HG03060 (cell line): ENCODE data around the gene DNAH3.
"Not testable (repeated sequence)": the region's sequence is repeated elsewhere in the genome, so short reads cannot be mapped to it uniquely, and the experiment has no call there.

Experiments
- ATAC-seq: cut with Tn5 transposase; IDR thresholded peaks from one replicate; pipeline ENCODE4 v1.9.1; 2021; ENCODE audit warnings: low read depth, moderate number of reproducible peaks; ENCODE audit not compliant: unreplicated experiment

The DNAH3 gene

GRCh38 chr16:21134053-21134452 lies 16.6 kb downstream of the DNAH3 start:
- ATAC-seq: no peak

GRCh38 chr16:21130811-21131210 lies 19.8 kb downstream of the DNAH3 start:
- no peak for ATAC-seq

DNA sequence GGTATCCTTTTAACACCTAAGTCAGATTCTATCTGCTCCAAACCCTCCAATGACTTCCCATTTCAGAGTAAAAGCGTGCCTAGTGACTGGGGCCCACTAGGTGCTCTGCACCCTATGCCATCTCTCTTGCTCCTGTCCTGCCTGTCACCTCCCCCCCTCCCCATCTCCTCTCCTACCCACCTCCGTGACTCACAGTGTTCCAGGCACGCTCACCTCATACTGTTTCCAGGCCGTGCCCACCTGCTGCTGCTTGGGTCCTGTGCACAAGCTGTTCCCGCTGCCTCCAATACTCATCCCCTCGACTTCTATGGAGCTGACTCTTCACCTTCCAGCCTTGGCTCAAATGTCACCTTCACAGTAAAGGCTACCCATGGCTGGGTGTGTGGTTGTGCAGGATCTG lies 21.7 kb downstream of the DNAH3 start:
- no peak for ATAC-seq

DNA sequence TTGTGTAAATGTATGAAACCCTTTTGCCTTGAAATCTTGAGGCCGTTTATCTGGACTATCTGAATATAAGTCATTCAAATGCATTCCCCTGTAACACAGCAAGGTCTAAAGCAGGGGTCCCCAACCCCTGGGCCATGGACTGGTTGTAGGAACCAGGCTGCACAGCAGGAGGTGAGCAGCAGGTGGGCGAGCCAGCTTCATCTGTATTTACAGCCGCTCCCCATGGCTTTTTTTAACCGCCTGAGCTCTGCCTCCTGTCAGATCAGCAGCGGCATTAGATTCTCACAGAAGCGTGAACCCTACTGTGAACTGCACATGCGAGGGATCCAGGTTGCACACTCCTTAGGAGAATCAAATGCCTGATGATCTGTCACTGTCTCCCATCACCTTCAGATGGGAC lies 24.1 kb downstream of the DNAH3 start:
- no peak for ATAC-seq

DNA sequence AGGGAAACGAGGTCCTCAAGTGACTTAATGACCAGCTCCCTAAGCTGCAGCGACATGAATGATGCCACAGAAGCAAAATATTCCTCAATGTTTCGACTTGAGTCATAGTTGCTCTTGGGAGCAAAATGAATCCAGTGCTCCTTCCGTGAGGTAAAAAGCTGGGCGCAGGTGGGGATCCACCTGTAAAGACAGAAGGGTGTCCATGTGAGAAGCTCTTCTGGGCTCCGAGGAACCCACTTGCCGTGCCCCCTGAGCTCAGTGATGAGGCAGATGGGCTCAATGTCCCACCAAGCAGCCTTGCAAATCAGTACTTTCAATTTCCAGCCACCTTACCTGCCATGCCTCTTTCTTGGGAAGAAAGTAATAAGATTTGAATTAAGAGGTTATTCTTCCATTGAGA lies 25.5 kb downstream of the DNAH3 start:
- ATAC-seq: no peak

GRCh38 chr16:21120976-21121520 lies 29.6 kb downstream of the DNAH3 start:
- ATAC-seq: no peak

DNA sequence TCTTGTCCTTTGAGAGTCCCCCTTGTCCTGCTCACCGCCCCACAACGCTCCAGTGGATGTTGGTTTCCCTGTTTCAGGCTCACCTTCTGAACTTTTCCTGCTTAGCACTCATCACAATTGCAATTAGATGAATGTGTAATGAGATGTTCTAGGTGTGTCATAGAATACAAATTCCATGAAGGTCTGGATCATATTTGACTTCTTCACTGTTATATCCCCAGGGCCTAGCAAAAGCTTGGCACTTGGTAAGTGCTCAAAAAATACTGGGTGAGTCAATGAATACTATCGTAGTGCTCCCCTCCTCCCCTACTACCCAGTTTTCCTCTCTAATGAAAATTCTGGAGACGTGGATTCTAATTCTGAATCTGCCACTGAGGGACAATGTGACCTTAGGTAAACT lies 33.1 kb downstream of the DNAH3 start:
- ATAC-seq: no peak

DNA sequence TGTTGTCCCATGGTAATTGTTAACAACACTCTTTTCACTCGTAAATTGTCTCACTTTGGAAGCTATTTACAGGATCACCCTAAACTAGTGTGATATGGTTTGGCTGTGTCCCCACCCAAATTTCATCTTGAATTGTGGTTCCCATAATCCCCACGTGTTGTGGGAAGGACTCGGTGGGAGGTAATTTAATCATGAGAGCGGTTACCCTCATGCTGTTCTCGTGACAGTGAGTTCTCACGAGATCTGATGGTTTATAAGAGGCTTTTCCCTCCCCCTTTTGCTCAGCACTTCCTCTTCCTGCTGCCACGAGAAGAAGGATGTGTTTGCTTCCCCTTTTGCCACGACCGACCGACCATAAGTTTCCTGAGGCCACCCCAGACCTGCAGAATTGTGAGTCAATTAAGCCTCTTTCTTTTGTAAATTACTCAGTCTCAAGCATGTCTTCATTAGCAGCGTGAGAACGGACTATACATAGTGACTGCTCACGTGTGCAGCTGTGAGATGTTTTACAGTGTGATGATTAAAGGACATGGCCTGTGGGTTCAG lies 34.4 kb downstream of the DNAH3 start:
- ATAC-seq: no peak

DNA sequence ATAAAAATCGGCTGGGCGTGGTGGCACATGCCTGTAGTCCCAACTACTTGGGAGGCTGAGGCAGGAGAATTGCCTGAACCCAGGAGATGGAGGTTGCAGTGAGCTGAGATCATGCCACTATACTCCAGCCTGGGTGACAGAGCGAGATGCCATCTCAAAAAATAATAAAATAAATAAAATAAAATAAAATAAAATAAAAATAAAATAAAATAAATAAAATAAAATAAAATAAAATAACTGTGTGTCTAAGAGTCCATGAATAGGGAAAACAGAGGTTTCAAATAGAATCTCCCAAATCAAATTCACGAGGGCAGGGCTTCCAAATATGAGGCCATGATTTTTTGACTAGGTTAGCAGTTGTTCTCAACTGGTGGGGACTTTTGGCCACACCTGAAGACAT lies 35.1 kb downstream of the DNAH3 start:
- not testable (repeated sequence) for ATAC-seq

- ATAC-seq: no peak
Measured at GRCh38 chr16:21103941-21104860, 46.4 kb downstream of the DNAH3 start.

DNA sequence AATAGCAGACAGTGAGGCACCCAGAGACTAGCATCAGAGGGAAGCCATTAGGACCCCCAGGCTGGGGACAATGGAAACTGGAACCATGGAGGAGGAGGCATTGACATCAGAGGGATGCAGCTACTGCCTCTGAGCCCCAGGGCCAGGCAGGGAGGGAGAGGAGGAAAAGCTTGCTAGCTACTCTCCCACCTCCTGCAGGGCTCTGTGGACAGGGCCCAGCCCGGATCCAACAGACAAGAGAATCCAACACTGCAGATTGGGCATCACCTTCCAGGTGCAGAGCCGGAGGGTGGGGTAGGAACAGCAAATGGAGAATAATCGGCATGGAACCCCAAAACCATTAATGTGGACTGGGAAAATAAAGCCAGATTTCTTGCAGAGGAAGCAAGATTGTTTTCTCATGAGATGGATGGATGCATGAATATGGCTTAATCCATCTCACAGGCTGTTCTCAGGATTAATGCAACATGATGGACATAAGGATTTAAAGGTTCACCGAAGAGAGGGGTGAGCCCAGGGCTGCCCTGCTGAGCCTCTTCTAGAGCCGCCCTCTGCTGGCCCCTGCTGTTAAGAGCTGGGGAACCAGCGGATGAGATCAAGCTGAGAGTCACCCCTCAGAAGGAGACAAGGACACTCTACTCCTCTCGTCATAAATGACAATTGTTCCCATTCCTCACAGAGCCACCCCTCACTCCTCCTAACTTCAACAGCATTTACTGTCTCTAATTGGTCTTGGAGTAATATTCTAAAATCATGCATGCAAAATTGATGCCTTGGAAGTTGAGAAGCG lies 48.8 kb downstream of the DNAH3 start:
- no peak for ATAC-seq

DNA sequence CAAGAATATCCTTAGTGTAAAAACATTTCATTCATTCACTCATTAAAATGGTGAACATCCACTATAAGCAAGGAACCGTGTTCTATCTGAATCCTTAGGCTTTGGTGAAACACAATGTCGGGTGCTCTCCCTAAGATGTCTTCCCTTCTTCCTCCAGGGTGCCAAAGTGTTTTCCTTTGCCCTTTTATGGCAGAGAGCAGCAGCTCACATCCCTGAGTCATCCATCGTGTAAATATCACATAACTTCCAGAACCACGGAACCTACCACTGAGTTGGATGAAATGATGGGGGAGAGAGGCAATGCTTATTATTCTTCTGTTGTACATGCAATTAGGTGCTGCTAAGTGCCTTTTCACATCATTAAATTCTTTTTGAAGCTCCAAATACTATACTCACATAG lies 50.2 kb downstream of the DNAH3 start:
- no peak for ATAC-seq

GRCh38 chr16:21097151-21097550 lies 53.5 kb downstream of the DNAH3 start:
- ATAC-seq: no peak

DNA sequence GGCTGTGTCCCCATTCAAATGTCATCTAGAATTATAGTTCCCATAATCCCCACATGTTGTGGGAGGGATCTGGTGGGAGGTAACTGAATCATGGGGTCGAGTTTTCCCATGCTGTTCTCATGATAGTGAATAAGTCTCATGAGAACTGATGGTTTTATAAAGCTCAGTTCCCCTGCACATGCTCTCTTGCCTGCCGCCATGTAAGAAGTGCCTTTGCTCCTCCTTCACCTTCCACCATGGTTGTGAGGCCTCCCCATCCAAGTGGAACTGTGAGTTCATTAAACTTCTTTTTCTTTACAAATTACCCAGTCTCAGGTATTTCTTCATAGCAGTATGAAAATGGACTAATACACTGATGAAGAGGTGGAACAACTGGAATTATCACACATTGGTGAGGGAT lies 55.9 kb downstream of the DNAH3 start:
- ATAC-seq: not testable (repeated sequence)

- ATAC-seq: no peak
Measured at GRCh38 chr16:21092951-21093350, 57.7 kb downstream of the DNAH3 start.

DNA sequence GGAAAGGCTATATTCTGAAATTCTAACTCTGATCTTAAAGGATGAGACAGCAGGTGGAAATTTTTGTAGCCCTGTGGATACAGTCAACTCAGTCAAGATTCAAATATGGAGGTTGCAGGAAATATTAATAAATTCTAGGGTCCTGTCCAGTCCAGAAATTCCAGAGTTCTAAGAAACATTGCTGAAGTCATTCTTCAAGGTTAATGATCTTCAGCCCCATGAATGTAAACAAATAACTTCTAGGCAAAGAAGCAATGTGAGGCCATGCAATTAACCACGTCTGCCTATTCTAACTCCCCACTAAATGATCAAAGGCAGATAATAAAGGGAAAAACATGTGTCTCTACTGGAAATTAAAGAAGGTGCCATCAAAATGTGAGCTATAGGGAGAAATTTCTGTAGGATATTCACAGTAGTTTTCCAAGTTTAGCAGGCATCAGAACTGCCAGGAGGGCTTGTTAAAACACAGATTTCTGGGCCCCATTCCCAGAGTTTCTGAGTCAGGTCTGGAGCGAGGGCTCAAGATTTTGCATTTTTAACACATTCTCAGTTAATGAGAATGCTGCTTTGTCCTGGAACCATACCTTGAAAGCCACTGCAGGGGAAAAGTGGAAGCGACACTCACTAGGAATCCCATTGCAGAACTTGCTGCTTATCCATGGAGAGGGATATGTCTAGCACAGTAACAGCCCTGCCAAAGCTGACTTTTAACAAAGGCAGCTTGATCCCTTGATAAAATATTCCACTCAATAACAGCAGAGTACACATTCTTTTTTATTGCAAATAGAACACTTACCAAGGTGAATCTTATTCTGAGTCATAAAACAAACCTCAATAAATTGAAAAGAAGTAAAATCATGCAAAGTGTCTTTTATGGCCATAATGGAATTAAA lies 61.8 kb downstream of the DNAH3 start:
- ATAC-seq: no peak

GRCh38 chr16:21088143-21088542 lies 62.5 kb downstream of the DNAH3 start:
- ATAC-seq: no peak

- no peak for ATAC-seq
Measured at GRCh38 chr16:21084631-21085225, 65.9 kb downstream of the DNAH3 start.

- ATAC-seq: no peak
Measured at GRCh38 chr16:21083729-21084268, 66.8 kb downstream of the DNAH3 start.
